Measurements from ENCODE around the gene VWA5B2. TPM values are rescaled to one million over a fixed set of nuclear protein-coding genes. Genes with fewer than 3 reads are reported as not detected.

The VWA5B2 gene
- total RNA-seq, 4 donors from 2014 or later, result 0.21 to 1.8 (median 0.22) TPM; not detected in 1

DNA sequence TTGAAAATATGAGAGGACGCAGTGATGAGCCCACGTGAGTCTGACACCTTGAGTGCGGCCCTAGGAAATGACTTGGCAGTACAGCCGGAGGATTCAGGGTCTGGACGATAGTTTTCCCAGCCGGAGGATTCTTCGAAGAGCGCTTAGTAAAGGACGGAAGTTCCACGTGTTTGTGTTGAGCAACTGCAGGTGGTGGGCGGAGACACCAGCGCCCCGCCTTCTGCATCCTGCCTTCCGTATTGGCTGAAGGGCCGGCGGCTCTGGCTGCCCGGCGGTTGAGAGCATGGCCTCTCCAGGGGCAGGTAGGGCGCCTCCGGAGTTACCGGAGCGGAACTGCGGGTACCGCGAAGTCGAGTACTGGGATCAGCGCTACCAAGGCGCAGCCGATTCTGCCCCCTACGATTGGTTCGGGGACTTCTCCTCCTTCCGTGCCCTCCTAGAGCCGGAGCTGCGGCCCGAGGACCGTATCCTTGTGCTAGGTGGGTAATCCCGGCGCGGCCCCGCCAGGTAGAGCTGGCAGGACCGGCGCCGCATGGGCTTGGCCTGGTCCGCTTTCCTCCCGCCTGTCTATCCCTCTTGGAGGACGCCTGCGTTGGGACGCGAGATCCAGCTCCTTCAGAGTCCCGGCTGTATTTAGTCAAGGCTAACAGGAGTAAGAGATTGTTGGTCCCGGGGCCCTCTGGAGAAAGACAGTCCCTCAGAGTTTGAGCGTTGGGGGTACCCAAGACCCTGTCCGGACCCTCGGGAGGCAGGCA, 20.2 kb downstream of the VWA5B2 start, which contains the start of gene EEF1AKMT4:
Gene EEF1AKMT4, plus strand, starts transcription at position 261 of the 755 bp plus-strand sequence. Its CDS starts 23 bp downstream, at position 284.
- Histone ChIP-seq H3K4me3 (peak within 1 kb of the TSS; percentile 64 to 76 (median 74)), H3K9me3 (no peaks in the 10 kb centered on the region), H3K27ac (peak within 1 kb of the TSS; percentile 44 to 86 (median 82)), H3K4me1 (peaks cover 0 to 26% (median 6%) of the 10 kb centered on the region in 4 donors), H3K27me3 (no peaks in the 10 kb centered on the region), H3K36me3 (peaks cover 0 to 16% (median 0%) of the 10 kb centered on the region in 3 donors)
- TF ChIP-seq POLR2A (IDR thresholded peaks at IDR 0.05) (no peak), EP300 (IDR thresholded peaks at IDR 0.05) (peak; percentile 21 to 71)
- TF ChIP-seq, protein P1, sequence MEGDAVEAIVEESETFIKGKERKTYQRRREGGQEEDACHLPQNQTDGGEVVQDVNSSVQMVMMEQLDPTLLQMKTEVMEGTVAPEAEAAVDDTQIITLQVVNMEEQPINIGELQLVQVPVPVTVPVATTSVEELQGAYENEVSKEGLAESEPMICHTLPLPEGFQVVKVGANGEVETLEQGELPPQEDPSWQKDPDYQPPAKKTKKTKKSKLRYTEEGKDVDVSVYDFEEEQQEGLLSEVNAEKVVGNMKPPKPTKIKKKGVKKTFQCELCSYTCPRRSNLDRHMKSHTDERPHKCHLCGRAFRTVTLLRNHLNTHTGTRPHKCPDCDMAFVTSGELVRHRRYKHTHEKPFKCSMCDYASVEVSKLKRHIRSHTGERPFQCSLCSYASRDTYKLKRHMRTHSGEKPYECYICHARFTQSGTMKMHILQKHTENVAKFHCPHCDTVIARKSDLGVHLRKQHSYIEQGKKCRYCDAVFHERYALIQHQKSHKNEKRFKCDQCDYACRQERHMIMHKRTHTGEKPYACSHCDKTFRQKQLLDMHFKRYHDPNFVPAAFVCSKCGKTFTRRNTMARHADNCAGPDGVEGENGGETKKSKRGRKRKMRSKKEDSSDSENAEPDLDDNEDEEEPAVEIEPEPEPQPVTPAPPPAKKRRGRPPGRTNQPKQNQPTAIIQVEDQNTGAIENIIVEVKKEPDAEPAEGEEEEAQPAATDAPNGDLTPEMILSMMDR (IDR thresholded peaks at IDR 0.05), result peak in 4 of 5 experiments; percentile 25 to 60 (median 46)
- 1% methylated on average over 27 to 39 of the region's 54 CpGs for WGBS, 2 donors
- DNase-seq (ENCODE audit: low spot score in 2 of 2), result peak; percentile 89 to 92

DNA sequence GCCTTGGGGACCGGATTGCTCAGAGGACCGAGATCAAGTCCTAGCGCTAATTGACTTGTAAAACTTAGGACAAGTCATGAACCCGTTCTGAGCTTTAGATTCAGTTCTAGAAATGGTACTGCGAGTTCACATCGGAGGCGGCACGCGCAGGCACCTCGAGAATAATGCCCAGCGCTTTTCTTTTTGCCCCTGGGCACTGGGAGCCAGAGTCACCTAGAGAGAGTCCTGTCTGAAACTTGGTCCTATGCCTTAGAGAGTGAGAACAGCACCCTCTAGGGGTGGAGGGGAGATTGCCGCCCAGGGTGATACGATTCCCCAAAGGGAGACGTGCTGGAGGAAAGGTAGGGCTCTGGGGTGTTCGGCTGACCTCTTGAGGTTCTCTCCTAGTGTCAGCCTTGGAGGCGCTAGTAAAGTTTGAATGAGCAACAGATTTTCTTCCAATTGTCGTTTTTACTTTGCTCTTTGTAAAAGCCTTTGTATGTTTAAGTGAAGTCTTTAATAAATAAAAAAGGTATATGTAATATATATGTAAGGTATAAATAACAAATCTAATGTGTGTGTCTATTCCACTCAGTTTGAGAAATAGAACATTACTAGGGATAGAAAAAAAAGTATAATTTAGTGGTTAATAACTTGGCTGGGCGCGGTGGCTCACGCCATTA, 20.9 kb downstream of the VWA5B2 start:
- peaks cover 0 to 26% (median 6%) of the 10 kb centered on the region in 4 donors for H3K4me1 ChIP-seq
- TF ChIP-seq EP300 (IDR thresholded peaks at IDR 0.05), result no peak
- TF ChIP-seq, protein P1 (IDR thresholded peaks at IDR 0.05), result peak; percentile 64 to 92 (median 89)
- no peak for TF ChIP-seq POLR2A (IDR thresholded peaks at IDR 0.05)
- WGBS, 2 donors, result 12 to 18% methylated on average over 15 to 20 of the region's 20 CpGs
- peaks cover 0 to 8% (median 0%) of the 10 kb centered on the region in 3 donors for H3K36me3 ChIP-seq
- DNase-seq (ENCODE audit: low spot score in 2 of 2), result peak; percentile 83 to 93
- H3K4me3 ChIP-seq, result peak overlapping the region; percentile 64 to 76 (median 74)
- peak overlapping the region in 3 of 4 donors; percentile 30 to 86 (median 84) for H3K27ac ChIP-seq
- H3K9me3 ChIP-seq, result no peaks in the 10 kb centered on the region
- no peaks in the 10 kb centered on the region for H3K27me3 ChIP-seq

DNA sequence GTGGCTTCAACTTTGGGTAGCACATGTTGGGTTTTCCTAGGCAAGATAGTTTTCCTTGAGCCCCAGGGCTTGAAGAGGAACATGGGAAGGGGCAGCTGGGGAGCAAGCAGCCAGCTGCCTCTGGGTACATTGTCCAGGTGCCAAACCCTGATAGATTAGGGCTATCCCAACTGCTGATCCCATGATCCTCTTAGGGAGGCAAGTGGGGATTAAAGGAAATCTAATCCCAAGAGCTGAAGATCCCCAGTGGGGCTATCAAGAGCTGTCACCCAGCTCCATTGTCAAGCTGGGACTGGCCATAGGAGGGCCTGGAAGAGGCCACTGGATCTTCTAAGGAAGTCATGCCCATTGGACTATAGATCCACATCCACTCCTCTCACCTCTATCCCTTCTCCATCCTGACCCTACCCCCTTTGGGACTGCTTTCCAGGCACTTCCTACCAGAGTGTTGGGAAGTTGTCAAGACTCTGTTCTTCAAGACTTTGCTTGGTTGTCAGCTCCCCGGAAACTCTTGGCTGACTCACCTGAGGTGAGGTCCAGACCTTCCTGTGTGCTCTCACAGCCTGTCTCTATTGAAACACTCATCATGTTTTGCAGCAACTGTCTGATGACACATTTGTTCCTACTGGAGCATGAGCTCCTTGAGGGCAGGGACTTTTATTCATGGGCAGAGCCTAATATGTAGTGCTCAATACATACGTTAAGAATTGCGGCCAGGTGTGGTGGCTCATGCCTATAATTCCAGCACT, 26.1 kb downstream of the VWA5B2 start:
- H3K9me3 ChIP-seq, result no peaks in the 10 kb centered on the region
- H3K27ac ChIP-seq, result no peak overlapping the region
- whole genome bisulfite sequencing, 2 donors, result 93 to 100% methylated on average over 3 of the region's 3 CpGs
- TF ChIP-seq, protein P1 (IDR thresholded peaks at IDR 0.05), result no peak
- TF ChIP-seq EP300 (IDR thresholded peaks at IDR 0.05), result no peak
- TF ChIP-seq POLR2A (IDR thresholded peaks at IDR 0.05), result no peak
- peaks cover 0 to 15% (median 6%) of the 10 kb centered on the region in 4 donors for H3K4me1 ChIP-seq
- H3K36me3 ChIP-seq, result peaks cover 0 to 14% (median 0%) of the 10 kb centered on the region in 3 donors
- H3K4me3 ChIP-seq, result no peak overlapping the region
- peaks cover 0 to 19% of the 10 kb centered on the region in 2 donors for H3K27me3 ChIP-seq
- DNase-seq (ENCODE audit: low spot score in 2 of 2), result no peak

DNA sequence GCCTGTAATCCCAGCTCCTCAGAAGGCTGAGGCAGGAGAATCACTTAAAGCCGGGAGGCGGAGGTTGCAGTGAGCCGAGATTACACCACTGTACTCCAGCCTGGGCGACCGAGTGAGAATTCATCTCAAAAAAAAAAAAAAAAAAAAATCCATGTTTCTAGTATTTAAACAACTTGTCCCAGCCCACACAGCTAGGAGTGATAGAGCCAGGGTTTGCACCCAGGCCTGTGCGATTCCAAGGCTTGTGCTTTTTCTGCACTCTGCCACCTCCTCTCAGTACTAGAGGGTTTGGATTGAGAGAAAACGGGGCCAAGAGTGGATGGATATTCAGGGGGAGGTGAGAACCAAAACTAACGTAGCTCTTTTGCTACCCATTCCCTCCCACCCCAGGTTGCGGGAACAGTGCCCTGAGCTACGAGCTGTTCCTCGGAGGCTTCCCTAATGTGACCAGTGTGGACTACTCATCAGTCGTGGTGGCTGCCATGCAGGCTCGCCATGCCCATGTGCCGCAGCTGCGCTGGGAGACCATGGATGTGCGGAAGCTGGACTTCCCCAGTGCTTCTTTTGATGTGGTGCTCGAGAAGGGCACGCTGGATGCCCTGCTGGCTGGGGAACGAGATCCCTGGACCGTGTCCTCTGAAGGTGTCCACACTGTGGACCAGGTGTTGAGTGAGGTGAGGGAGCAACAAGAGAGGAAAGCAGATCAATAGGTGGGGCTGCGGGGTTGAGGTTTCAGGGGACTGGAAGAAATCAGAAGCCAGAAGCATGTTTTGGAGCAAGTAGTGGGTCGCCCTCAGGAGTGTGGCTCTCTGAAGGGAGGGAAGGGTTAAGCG, 27.9 kb downstream of the VWA5B2 start:
- no peak for DNase-seq (ENCODE audit: low spot score in 2 of 2)
- Histone ChIP-seq H3K36me3 (peaks cover 0 to 14% (median 0%) of the 10 kb centered on the region in 3 donors), H3K4me1 (peaks cover 0 to 29% (median 22%) of the 10 kb centered on the region in 4 donors), H3K27me3 (peaks cover 0 to 35% of the 10 kb centered on the region in 2 donors), H3K4me3 (no peak overlapping the region), H3K27ac (no peak overlapping the region), H3K9me3 (no peaks in the 10 kb centered on the region)
- TF ChIP-seq EP300 (IDR thresholded peaks at IDR 0.05) (no peak), POLR2A (IDR thresholded peaks at IDR 0.05) (no peak)
- TF ChIP-seq, protein P1 (IDR thresholded peaks at IDR 0.05), result no peak
- WGBS, 2 donors, result 88 to 89% methylated on average over 23 of the region's 23 CpGs

All from tibial nerve (tissue), 4 donors.